MM.1S (cell line): ENCODE results near the gene SMARCAD1.

ENCODE experiments used
- DNase-seq: peaks from one replicate; pipeline ENCODE4 v3.0.0-alpha.2; 2015
- H2AFZ ChIP-seq: fragments of 300-600 bp; sonication (generic); 2 replicates; pipeline ENCODE4 v1.6.0; 2016; ENCODE audit warnings: antibody characterized with exemption, low read length
- H3F3A ChIP-seq: fragments of 300-600 bp; sonication (generic); 2 replicates; pipeline ENCODE4 v1.6.1; 2016; ENCODE audit warnings: mild to moderate bottlenecking, antibody characterized with exemption, low read length, moderate library complexity, mixed read lengths; ENCODE audit not compliant: insufficient read depth
- H3K27ac ChIP-seq: fragments of 300-600 bp; sonication (generic); 2 replicates; pipeline ENCODE4 v1.5.1; 2016; ENCODE audit warnings: mild to moderate bottlenecking, low read length
- H3K27me3 ChIP-seq: fragments of 300-600 bp; sonication (generic); replicated peaks from 2 replicates; pipeline ENCODE4 v1.6.0; 2016; ENCODE audit warnings: low read length; ENCODE audit not compliant: insufficient read depth
- H3K36me3 ChIP-seq: fragments of 300-600 bp; sonication (generic); replicated peaks from 2 replicates; pipeline ENCODE4 v1.6.1; 2016; ENCODE audit warnings: mild to moderate bottlenecking, low read length, mixed read lengths; ENCODE audit not compliant: insufficient read depth
- H3K4me1 ChIP-seq: fragments of 300-600 bp; sonication (generic); 2 replicates; pipeline ENCODE4 v1.6.1; 2016; ENCODE audit warnings: low read length, mixed read lengths
- H3K4me2 ChIP-seq: fragments of 300-600 bp; sonication (generic); 2 replicates; pipeline ENCODE4 v1.6.0; 2016; ENCODE audit warnings: low read depth, low read length
- H3K4me3 ChIP-seq: fragments of 300-600 bp; sonication (generic); 2 replicates; pipeline ENCODE4 v1.5.1; 2016; ENCODE audit warnings: low read length, mixed read lengths
- H3K79me2 ChIP-seq: fragments of 300-600 bp; sonication (generic); 2 replicates; pipeline ENCODE4 v1.6.1; 2016; ENCODE audit warnings: mixed run types, low read length, mixed read lengths
- H3K9ac ChIP-seq: fragments of 300-600 bp; sonication (generic); 2 replicates; pipeline ENCODE4 v1.6.1; 2016; ENCODE audit warnings: low read length, mixed read lengths
- H3K9me2 ChIP-seq: fragments of 300-600 bp; sonication (generic); replicated peaks from 2 replicates; pipeline ENCODE4 v1.6.1; 2016; ENCODE audit warnings: mild to moderate bottlenecking, low read length, mixed read lengths; ENCODE audit not compliant: insufficient read depth
- H3K9me3 ChIP-seq: fragments of 300-600 bp; sonication (generic); replicated peaks from 2 replicates; pipeline ENCODE4 v1.6.1; 2016; ENCODE audit warnings: mild to moderate bottlenecking, low read length, mixed read lengths; ENCODE audit not compliant: insufficient read depth
- H4K20me1 ChIP-seq: fragments of 300-600 bp; sonication (generic); 2 replicates; pipeline ENCODE4 v1.6.1; 2016; ENCODE audit warnings: mild to moderate bottlenecking, low read length, moderate library complexity, mixed read lengths; ENCODE audit not compliant: insufficient read depth
- CTCF ChIP-seq: fragments of 300-600 bp; sonication (generic); IDR thresholded peaks from 2 replicates; pipeline ENCODE4 v1.5.1; 2016; ENCODE audit warnings: antibody characterized with exemption, low read length, mixed read lengths
- EZH2 ChIP-seq: fragments of 300-600 bp; sonication (generic); optimal IDR thresholded peaks from 2 replicates; pipeline ENCODE3; 2017; ENCODE audit warnings: low read depth, mild to moderate bottlenecking, antibody characterized with exemption, low read length, mixed read lengths
- EZH2phosphoT487 ChIP-seq: fragments of 300-600 bp; sonication (generic); IDR thresholded peaks from 2 replicates; pipeline ENCODE4 v1.6.1; 2018; ENCODE audit warnings: antibody characterized with exemption, low read length

Gene SMARCAD1

GRCh38 chr4:94169803-94170372 is 37.8 kb upstream of the SMARCAD1 start:
- no peaks in the 10 kb centered on the region for H3F3A ChIP-seq
- H2AFZ ChIP-seq: no peak overlapping the region
- TF ChIP-seq EZH2: no peak
- TF ChIP-seq CTCF: no peak
- no peaks in the 10 kb centered on the region for H3K36me3 ChIP-seq
- DNase-seq: no peak
- no peak overlapping the region for H3K9ac ChIP-seq
- H3K4me1 ChIP-seq: no peaks in the 10 kb centered on the region
- H3K79me2 ChIP-seq: no peaks in the 10 kb centered on the region
- H3K27ac ChIP-seq: no peak overlapping the region
- H3K27me3 ChIP-seq: no peaks in the 10 kb centered on the region
- no peaks in the 10 kb centered on the region for H4K20me1 ChIP-seq
- H3K4me2 ChIP-seq: no peak overlapping the region
- no peak overlapping the region for H3K4me3 ChIP-seq
- H3K9me2 ChIP-seq: no peaks in the 10 kb centered on the region
- no peaks in the 10 kb centered on the region for H3K9me3 ChIP-seq

- TF ChIP-seq EZH2phosphoT487: no peak
- TF ChIP-seq CTCF: peak; percentile 41
- Histone ChIP-seq H3K4me3 (no peak overlapping the region), H3K4me1 (no peaks in the 10 kb centered on the region), H3K9me2 (no peaks in the 10 kb centered on the region), H3K36me3 (no peaks in the 10 kb centered on the region), H3K27ac (no peak overlapping the region), H3K9ac (no peak overlapping the region), H3K9me3 (no peaks in the 10 kb centered on the region), H2AFZ (no peak overlapping the region), H3K4me2 (no peak overlapping the region), H3K27me3 (no peaks in the 10 kb centered on the region), H3F3A (no peaks in the 10 kb centered on the region), H4K20me1 (no peaks in the 10 kb centered on the region), H3K79me2 (no peaks in the 10 kb centered on the region)
- no peak for DNase-seq
Observed at GRCh38 chr4:94171616-94172015, 36.0 kb upstream of the SMARCAD1 start.

GRCh38 chr4:94175553-94176261 is 32.0 kb upstream of the SMARCAD1 start:
- TF ChIP-seq EZH2phosphoT487 (no peak), EZH2 (no peak), CTCF (no peak)
- Histone ChIP-seq H3K9me3 (no peaks in the 10 kb centered on the region), H3F3A (no peaks in the 10 kb centered on the region), H3K4me2 (no peak overlapping the region), H3K79me2 (no peaks in the 10 kb centered on the region), H3K27me3 (no peaks in the 10 kb centered on the region), H4K20me1 (no peaks in the 10 kb centered on the region), H3K9me2 (no peaks in the 10 kb centered on the region), H3K27ac (no peak overlapping the region), H3K36me3 (no peaks in the 10 kb centered on the region), H3K9ac (no peak overlapping the region), H2AFZ (no peak overlapping the region), H3K4me1 (no peaks in the 10 kb centered on the region), H3K4me3 (no peak overlapping the region)
- no peak for DNase-seq
